GM12891 (cell line): ENCODE measurements around the gene MEGF6.
A peak's percentile ranks its signal among the peaks of the same experiment; 100 is the strongest.
"Not testable (repeated sequence)": the region's sequence is repeated elsewhere in the genome, so short reads cannot be mapped to it uniquely, and the experiment has no call there.

Experiments used
- DNase-seq: peaks from one replicate; pipeline ENCODE4 v3.0.0; 2011; ENCODE audit warnings: low spot score; ENCODE audit not compliant: insufficient read length
- FAIRE-seq: peaks from 2 replicates; lab custom pipeline; 2011; peaks lifted over from hg19 to GRCh38; lab: Jason Lieb, UNC
- PAX5 ChIP-seq: IDR thresholded peaks from 2 replicates; pipeline ENCODE4 v1.6.1; 2011; ENCODE audit warnings: low read length, moderate library complexity, mild to moderate bottlenecking; ENCODE audit not compliant: insufficient read depth, severe bottlenecking
- POLR2A ChIP-seq: IDR thresholded peaks from 2 replicates; pipeline ENCODE4 v1.6.1; 2011; ENCODE audit warnings: low read depth, low read length, control low read depth
- POLR2AphosphoS5 ChIP-seq: IDR thresholded peaks from 2 replicates; pipeline ENCODE4 v1.6.1; 2011; ENCODE audit warnings: low read depth, low read length, control low read depth
- POU2F2 ChIP-seq: IDR thresholded peaks from 2 replicates; pipeline ENCODE4 v1.6.1; 2011; ENCODE audit warnings: low read depth, mild to moderate bottlenecking, control low read depth, low read length, moderate library complexity
- SPI1 ChIP-seq: IDR thresholded peaks from 2 replicates; pipeline ENCODE4 v1.6.1; 2011; ENCODE audit warnings: low read depth, low read length, control low read depth
- TAF1 ChIP-seq: IDR thresholded peaks from 2 replicates; pipeline ENCODE4 v1.6.1; 2011; ENCODE audit warnings: low read depth, low read length, control low read depth

Gene MEGF6

GRCh38 chr1:3623441-3624199 lies 12.3 kb upstream of the MEGF6 start:
- TF ChIP-seq TAF1 (no peak), PAX5 (no peak), SPI1 (no peak), POU2F2 (no peak), POLR2A (no peak), POLR2AphosphoS5 (no peak)
- FAIRE-seq, result no peak
- no peak for DNase-seq

DNA sequence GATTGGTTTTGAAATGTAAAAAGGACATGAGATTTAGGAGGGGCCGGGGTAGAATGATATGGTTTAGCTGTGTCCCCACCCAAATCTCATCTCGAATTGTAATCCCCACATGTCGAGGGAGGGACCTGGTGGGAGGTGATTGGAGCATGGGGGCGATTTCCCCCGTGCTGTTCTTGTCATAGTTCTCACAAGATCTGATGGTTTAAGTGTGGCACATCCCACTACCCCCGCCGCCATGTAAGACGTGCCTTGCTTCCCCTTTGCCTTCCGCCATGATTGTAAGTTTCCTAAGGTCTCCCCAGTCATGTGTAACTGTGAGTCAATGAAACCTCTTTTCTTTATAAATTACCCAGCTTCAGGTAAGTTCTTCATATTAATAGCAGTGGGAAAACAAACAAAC lies 10.8 kb upstream of the MEGF6 start:
- not testable (repeated sequence) for FAIRE-seq, DNase-seq

DNA sequence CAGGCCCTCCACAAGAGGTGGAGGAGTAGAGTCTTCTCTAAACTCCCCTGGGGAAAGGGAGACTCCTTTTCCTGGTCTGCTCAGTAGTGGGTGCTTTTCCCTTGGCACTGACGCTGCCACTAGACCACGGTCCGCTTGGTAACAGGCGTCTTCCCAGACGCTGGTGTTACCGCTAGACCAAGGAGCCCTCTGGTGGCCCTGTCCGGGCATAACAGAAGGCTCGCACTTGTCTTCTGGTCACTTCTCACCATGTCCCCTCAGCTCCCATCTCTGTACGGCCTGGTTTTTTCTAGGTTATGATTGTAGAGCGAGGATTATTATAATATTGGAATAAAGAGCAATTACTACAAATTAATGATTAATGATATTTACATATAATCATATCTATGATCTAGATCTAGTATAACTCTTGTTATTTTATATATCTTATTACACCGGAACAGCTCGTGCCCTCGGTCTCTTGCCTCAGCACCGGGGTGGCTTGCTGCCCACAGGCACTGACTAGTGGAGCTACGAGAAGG lies 9.9 kb upstream of the MEGF6 start:
- not testable (repeated sequence) for FAIRE-seq, DNase-seq

- DNase-seq, result no peak
- FAIRE-seq, result no peak
- TF ChIP-seq POU2F2 (no peak), PAX5 (no peak), TAF1 (no peak), POLR2A (no peak)
Measured at GRCh38 chr1:3620708-3621107, 9.4 kb upstream of the MEGF6 start.

- DNase-seq, result peak; percentile 74
- FAIRE-seq, result peak; percentile 73
- TF ChIP-seq PAX5 (no peak), TAF1 (no peak), SPI1 (no peak), POLR2AphosphoS5 (no peak), POU2F2 (no peak), POLR2A (no peak)
Measured at GRCh38 chr1:3618881-3619671, 7.8 kb upstream of the MEGF6 start.

GRCh38 chr1:3618531-3618880 lies 7.2 kb upstream of the MEGF6 start:
- TF ChIP-seq POLR2A (no peak), POLR2AphosphoS5 (no peak), SPI1 (no peak), POU2F2 (no peak), TAF1 (no peak), PAX5 (no peak)
- DNase-seq (no peak), FAIRE-seq (no peak)

- FAIRE-seq (no peak), DNase-seq (no peak)
- TF ChIP-seq POU2F2 (no peak), POLR2A (no peak), TAF1 (no peak), POLR2AphosphoS5 (no peak), PAX5 (no peak), SPI1 (no peak)
Measured at GRCh38 chr1:3617806-3618345, 6.6 kb upstream of the MEGF6 start.

- TF ChIP-seq POU2F2, result no peak
- TF ChIP-seq POLR2AphosphoS5, result no peak
- no peak for FAIRE-seq
- no peak for DNase-seq
Measured at GRCh38 chr1:3616861-3617260, 5.6 kb upstream of the MEGF6 start.

DNA sequence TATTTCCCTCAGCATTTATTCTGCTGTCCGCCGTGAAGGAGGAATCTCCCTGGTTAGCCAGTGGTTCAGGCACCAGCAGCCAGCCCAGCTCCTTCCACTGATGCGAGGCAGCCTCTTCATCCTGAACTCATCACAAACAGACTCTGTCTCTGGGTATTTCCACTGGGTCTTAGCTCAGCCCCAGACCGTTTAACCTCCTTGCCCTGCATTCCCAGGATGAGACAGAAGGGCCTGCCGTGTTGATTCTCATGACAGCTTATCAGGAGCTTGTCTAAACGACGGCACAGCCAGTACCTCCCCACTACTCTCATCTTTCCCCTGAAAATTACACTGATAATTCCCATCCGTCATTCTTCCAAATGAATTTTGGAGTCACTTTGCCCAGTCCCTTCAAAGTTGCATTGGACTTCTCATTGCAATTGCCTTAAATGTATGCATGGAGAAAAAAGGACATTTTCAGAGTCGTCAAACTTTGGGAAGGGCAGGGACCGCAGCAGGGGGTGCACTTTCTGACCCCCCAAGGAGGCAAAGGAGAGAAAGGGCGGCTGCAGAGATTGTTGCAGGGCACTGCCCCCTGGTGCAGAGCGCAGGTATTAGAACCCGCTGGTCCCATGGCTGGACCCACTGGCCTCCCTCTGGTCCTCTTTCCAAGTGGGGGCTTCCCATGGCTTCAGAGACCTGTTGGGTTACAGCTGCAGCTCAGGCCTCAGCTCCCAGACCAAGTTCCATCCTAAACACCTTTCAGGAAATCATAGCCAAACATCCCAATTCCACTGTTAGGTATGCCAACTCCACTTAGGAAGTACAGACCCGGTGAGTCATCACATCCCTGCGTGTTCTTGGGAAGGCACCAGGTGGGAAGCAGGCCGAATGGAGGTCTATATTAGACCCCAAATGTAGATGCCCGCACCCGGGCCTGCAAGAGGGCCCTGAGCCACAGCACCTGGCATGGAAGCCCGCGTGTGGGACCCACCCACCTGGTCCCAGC lies 3.7 kb upstream of the MEGF6 start:
- DNase-seq, result no peak
- TF ChIP-seq SPI1, result no peak
- no peak for TF ChIP-seq POU2F2
- TF ChIP-seq POLR2AphosphoS5, result no peak
- TF ChIP-seq TAF1, result no peak
- TF ChIP-seq POLR2A, result no peak
- no peak for TF ChIP-seq PAX5
- FAIRE-seq, result no peak
